Measurements from ENCODE around the gene NIBAN1. TPM values are rescaled to one million over a fixed set of nuclear protein-coding genes. Genes with fewer than 3 reads are reported as not detected.

Gene NIBAN1
- total RNA-seq, 1 experiment from 2014 or later, result 8.1 TPM

GRCh38 chr1:184980726-184981125 is 6.4 kb upstream of the NIBAN1 start (continued):
- TF ChIP-seq, protein P1, sequence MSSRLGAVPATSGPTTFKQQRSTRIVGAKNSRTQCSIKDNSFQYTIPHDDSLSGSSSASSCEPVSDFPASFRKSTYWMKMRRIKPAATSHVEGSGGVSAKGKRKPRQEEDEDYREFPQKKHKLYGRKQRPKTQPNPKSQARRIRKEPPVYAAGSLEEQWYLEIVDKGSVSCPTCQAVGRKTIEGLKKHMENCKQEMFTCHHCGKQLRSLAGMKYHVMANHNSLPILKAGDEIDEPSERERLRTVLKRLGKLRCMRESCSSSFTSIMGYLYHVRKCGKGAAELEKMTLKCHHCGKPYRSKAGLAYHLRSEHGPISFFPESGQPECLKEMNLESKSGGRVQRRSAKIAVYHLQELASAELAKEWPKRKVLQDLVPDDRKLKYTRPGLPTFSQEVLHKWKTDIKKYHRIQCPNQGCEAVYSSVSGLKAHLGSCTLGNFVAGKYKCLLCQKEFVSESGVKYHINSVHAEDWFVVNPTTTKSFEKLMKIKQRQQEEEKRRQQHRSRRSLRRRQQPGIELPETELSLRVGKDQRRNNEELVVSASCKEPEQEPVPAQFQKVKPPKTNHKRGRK (CRISPR knock-in tag; IDR thresholded peaks at IDR 0.05; ENCODE audit: borderline replicate concordance), result no peak
- TF ChIP-seq GABPB1 (CRISPR knock-in tag; IDR thresholded peaks at IDR 0.05) (no peak), SP1 (CRISPR knock-in tag; conservative IDR thresholded peaks at IDR 0.05) (no peak), HMGA2 (CRISPR knock-in tag; IDR thresholded peaks at IDR 0.05) (no peak)

GRCh38 chr1:184975208-184975870 is 1.0 kb upstream of the NIBAN1 start:
- ATAC-seq (no peak), DNase-seq (ENCODE audit: low spot score) (no peak)
- H3K4me1 Mint-ChIP-seq, result peaks cover 8% of the 10 kb centered on the region
- H3K9me3 Mint-ChIP-seq, result peaks cover 5% of the 10 kb centered on the region; the same call in 1 of the 2 replicates
- H3K27ac Mint-ChIP-seq, result no peak overlapping the region
- peaks cover 59% of the 10 kb centered on the region for H3K27me3 Mint-ChIP-seq (ENCODE audit: low read depth)
- H3K4me3 Mint-ChIP-seq, result peak overlapping the region; percentile 70
- H3K36me3 Mint-ChIP-seq, result no peaks in the 10 kb centered on the region
- ChIA-PET POLR2A (no interaction called here), CTCF (interaction anchor here (1.4 to 2.1 kb wide), 2 partner anchors 169 to 195 kb away, joined by 11 to 16 read pairs; no protein-coding TSS in a partner anchor)
- TF ChIP-seq, protein P2, sequence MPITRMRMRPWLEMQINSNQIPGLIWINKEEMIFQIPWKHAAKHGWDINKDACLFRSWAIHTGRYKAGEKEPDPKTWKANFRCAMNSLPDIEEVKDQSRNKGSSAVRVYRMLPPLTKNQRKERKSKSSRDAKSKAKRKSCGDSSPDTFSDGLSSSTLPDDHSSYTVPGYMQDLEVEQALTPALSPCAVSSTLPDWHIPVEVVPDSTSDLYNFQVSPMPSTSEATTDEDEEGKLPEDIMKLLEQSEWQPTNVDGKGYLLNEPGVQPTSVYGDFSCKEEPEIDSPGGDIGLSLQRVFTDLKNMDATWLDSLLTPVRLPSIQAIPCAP (CRISPR knock-in tag; IDR thresholded peaks at IDR 0.05), result no peak
- no peak for TF ChIP-seq GRHL2 (CRISPR knock-in tag; IDR thresholded peaks at IDR 0.05; ENCODE audit: insufficient replicate concordance, severe bottlenecking)
- TF ChIP-seq IRF2 (CRISPR knock-in tag; IDR thresholded peaks at IDR 0.05; ENCODE audit: borderline replicate concordance, low read depth), result no peak
- no peak for TF ChIP-seq ZNF232 (CRISPR knock-in tag; IDR thresholded peaks at IDR 0.05)
- TF ChIP-seq, protein P3, sequence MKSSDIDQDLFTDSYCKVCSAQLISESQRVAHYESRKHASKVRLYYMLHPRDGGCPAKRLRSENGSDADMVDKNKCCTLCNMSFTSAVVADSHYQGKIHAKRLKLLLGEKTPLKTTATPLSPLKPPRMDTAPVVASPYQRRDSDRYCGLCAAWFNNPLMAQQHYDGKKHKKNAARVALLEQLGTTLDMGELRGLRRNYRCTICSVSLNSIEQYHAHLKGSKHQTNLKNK (CRISPR knock-in tag; IDR thresholded peaks at IDR 0.05), result no peak
- TF ChIP-seq ATF2 (CRISPR knock-in tag; IDR thresholded peaks at IDR 0.05; ENCODE audit: borderline replicate concordance, low read depth), result no peak
- TF ChIP-seq OVOL2 (CRISPR knock-in tag; IDR thresholded peaks at IDR 0.05; ENCODE audit: borderline replicate concordance), result no peak
- no peak for TF ChIP-seq ZNF263 (CRISPR knock-in tag; IDR thresholded peaks at IDR 0.05; ENCODE audit: low read depth)
- no peak for TF ChIP-seq ELF4 (CRISPR knock-in tag; IDR thresholded peaks at IDR 0.05; ENCODE audit: low read depth)
- no peak for TF ChIP-seq TCF7 (CRISPR knock-in tag; IDR thresholded peaks at IDR 0.05; ENCODE audit: low read depth)
- TF ChIP-seq SP1 (CRISPR knock-in tag; conservative IDR thresholded peaks at IDR 0.05), result no peak
- no peak for TF ChIP-seq GABPB1 (CRISPR knock-in tag; IDR thresholded peaks at IDR 0.05)
- TF ChIP-seq, protein P4, sequence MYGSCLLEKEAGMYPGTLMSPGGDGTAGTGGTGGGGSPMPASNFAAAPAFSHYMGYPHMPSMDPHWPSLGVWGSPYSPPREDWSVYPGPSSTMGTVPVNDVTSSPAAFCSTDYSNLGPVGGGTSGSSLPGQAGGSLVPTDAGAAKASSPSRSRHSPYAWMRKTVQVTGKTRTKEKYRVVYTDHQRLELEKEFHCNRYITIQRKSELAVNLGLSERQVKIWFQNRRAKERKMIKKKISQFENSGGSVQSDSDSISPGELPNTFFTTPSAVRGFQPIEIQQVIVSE (CRISPR knock-in tag; IDR thresholded peaks at IDR 0.05; ENCODE audit: borderline replicate concordance), result no peak
- no peak for TF ChIP-seq FOXK1 (CRISPR knock-in tag; IDR thresholded peaks at IDR 0.05)
- no peak for TF ChIP-seq TP53 (CRISPR knock-in tag; IDR thresholded peaks at IDR 0.05)
- no peak for TF ChIP-seq NFYB (CRISPR knock-in tag; conservative IDR thresholded peaks at IDR 0.05; ENCODE audit: low read depth)
- no peak for TF ChIP-seq ZNF671 (CRISPR knock-in tag; IDR thresholded peaks at IDR 0.05)
- no peak for TF ChIP-seq ZBTB21 (CRISPR knock-in tag; IDR thresholded peaks at IDR 0.05; ENCODE audit: borderline replicate concordance)
- TF ChIP-seq ZNF138 (CRISPR knock-in tag; conservative IDR thresholded peaks at IDR 0.05), result no peak
